ENCODE results near the gene WWP2. TPM values are rescaled to one million over a fixed set of nuclear protein-coding genes. Genes with fewer than 3 reads are reported as not detected.

The WWP2 gene
- total and polyA plus RNA-seq, 2 experiments from 2014 or later = 19.9 to 23.1 TPM

DNA sequence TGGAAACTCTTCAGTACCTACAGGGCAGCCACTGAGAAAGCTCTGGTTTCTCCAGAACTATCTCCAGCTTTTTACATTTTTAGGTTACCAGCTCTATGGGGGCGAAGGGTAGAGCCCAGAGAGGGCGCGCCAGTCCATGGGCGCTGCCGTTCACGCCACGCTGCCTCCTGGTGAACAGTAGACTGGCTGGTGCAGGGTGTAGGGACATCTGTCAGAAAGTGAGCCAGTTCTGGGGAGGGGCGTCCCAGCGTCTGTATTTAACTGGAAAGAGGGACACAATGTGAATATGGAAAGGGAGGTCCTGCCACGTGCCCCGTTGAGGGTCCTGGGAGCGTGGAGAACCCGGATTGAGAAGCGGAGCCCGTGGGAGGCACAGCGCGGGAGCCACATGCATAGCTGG, 172.6 kb downstream of the WWP2 start:
- no peaks in the 10 kb centered on the region for H3K27me3 ChIP-seq
- 99% methylated on average over 17 of the region's 17 CpGs for WGBS (ENCODE audit: low lambda C conversion rate, missing lambda C conversion rate)
- H2AFZ ChIP-seq = no peak overlapping the region
- H4K20me1 ChIP-seq (ENCODE audit: insufficient read depth, poor library complexity, severe bottlenecking) = no peaks in the 10 kb centered on the region
- H3K4me2 ChIP-seq = no peak overlapping the region
- no peak overlapping the region for H3K4me3 ChIP-seq
- H3K79me2 ChIP-seq = no peaks in the 10 kb centered on the region
- peaks cover 6% of the 10 kb centered on the region for H3K4me1 ChIP-seq (ENCODE audit: insufficient read depth)
- H3K9me3 ChIP-seq (ENCODE audit: low read depth) = no peaks in the 10 kb centered on the region
- H3K9me2 ChIP-seq (replicated peaks; ENCODE audit: insufficient read depth) = no peaks in the 10 kb centered on the region
- TF ChIP-seq EZH2phosphoT487 (IDR thresholded peaks at IDR 0.05; ENCODE audit: low read depth, severe bottlenecking, unreplicated experiment) (no peak), CTCF (IDR thresholded peaks at IDR 0.05; ENCODE audit: poor library complexity) (no peak), EZH2 (IDR thresholded peaks at IDR 0.05; ENCODE audit: borderline replicate concordance) (no peak)
- no peak overlapping the region for H3K27ac ChIP-seq
- H3K36me3 ChIP-seq (replicated peaks; ENCODE audit: insufficient read depth, low read depth) = no peaks in the 10 kb centered on the region
- no peak for DNase-seq (ENCODE audit: low spot score)

- Histone ChIP-seq H3K9me3 (ENCODE audit: low read depth) (no peaks in the 10 kb centered on the region), H3K27ac (no peak overlapping the region), H3K9me2 (replicated peaks; ENCODE audit: insufficient read depth) (no peaks in the 10 kb centered on the region), H3K27me3 (no peaks in the 10 kb centered on the region), H2AFZ (no peak overlapping the region), H4K20me1 (ENCODE audit: insufficient read depth, poor library complexity, severe bottlenecking) (no peaks in the 10 kb centered on the region), H3K4me2 (no peak overlapping the region), H3K36me3 (replicated peaks; ENCODE audit: insufficient read depth, low read depth) (no peaks in the 10 kb centered on the region), H3K79me2 (no peaks in the 10 kb centered on the region), H3K4me3 (no peak overlapping the region), H3K4me1 (ENCODE audit: insufficient read depth) (peaks cover 1% of the 10 kb centered on the region)
- no peak for DNase-seq (ENCODE audit: low spot score)
- TF ChIP-seq EZH2 (IDR thresholded peaks at IDR 0.05; ENCODE audit: borderline replicate concordance) (no peak), EZH2phosphoT487 (IDR thresholded peaks at IDR 0.05; ENCODE audit: low read depth, severe bottlenecking, unreplicated experiment) (no peak), CTCF (IDR thresholded peaks at IDR 0.05; ENCODE audit: poor library complexity) (no peak)
- 97% methylated on average over 19 of the region's 19 CpGs for whole genome bisulfite sequencing (ENCODE audit: low lambda C conversion rate, missing lambda C conversion rate)
Observed at GRCh38 chr16:69935278-69935711, 173.2 kb downstream of the WWP2 start.

GRCh38 chr16:69935740-69936139, 173.6 kb downstream of the WWP2 start:
- Histone ChIP-seq H2AFZ (no peak overlapping the region), H4K20me1 (ENCODE audit: insufficient read depth, poor library complexity, severe bottlenecking) (no peaks in the 10 kb centered on the region), H3K4me3 (no peak overlapping the region), H3K4me2 (no peak overlapping the region), H3K27ac (no peak overlapping the region), H3K36me3 (replicated peaks; ENCODE audit: insufficient read depth, low read depth) (no peaks in the 10 kb centered on the region), H3K27me3 (no peaks in the 10 kb centered on the region), H3K9me3 (ENCODE audit: low read depth) (no peaks in the 10 kb centered on the region), H3K9me2 (replicated peaks; ENCODE audit: insufficient read depth) (no peaks in the 10 kb centered on the region), H3K4me1 (ENCODE audit: insufficient read depth) (no peaks in the 10 kb centered on the region), H3K79me2 (no peaks in the 10 kb centered on the region)
- DNase-seq (ENCODE audit: low spot score) = no peak
- WGBS (ENCODE audit: low lambda C conversion rate, missing lambda C conversion rate) = 98% methylated on average over 10 of the region's 10 CpGs
- TF ChIP-seq EZH2 (IDR thresholded peaks at IDR 0.05; ENCODE audit: borderline replicate concordance) (no peak), EZH2phosphoT487 (IDR thresholded peaks at IDR 0.05; ENCODE audit: low read depth, severe bottlenecking, unreplicated experiment) (no peak), CTCF (IDR thresholded peaks at IDR 0.05; ENCODE audit: poor library complexity) (no peak)

GRCh38 chr16:69936252-69936651, 174.1 kb downstream of the WWP2 start:
- WGBS (ENCODE audit: low lambda C conversion rate, missing lambda C conversion rate) = over 99% methylated on average over 15 of the region's 16 CpGs
- TF ChIP-seq EZH2 (IDR thresholded peaks at IDR 0.05; ENCODE audit: borderline replicate concordance) (no peak), EZH2phosphoT487 (IDR thresholded peaks at IDR 0.05; ENCODE audit: low read depth, severe bottlenecking, unreplicated experiment) (no peak), CTCF (IDR thresholded peaks at IDR 0.05; ENCODE audit: poor library complexity) (no peak)
- no peak overlapping the region for H3K4me3 ChIP-seq
- no peak for DNase-seq (ENCODE audit: low spot score)
- no peak overlapping the region for H3K4me2 ChIP-seq
- H3K27ac ChIP-seq = no peak overlapping the region
- no peaks in the 10 kb centered on the region for H3K4me1 ChIP-seq (ENCODE audit: insufficient read depth)
- no peaks in the 10 kb centered on the region for H3K27me3 ChIP-seq
- no peaks in the 10 kb centered on the region for H3K79me2 ChIP-seq
- H4K20me1 ChIP-seq (ENCODE audit: insufficient read depth, poor library complexity, severe bottlenecking) = no peaks in the 10 kb centered on the region
- H3K9me2 ChIP-seq (replicated peaks; ENCODE audit: insufficient read depth) = no peaks in the 10 kb centered on the region
- H3K36me3 ChIP-seq (replicated peaks; ENCODE audit: insufficient read depth, low read depth) = no peaks in the 10 kb centered on the region
- no peak overlapping the region for H2AFZ ChIP-seq
- no peaks in the 10 kb centered on the region for H3K9me3 ChIP-seq (ENCODE audit: low read depth)
